Measurements from ENCODE around the gene PCGF1.

GRCh38 chr2:74515981-74516633 is 8.6 kb upstream of the PCGF1 start:
- TF ChIP-seq CTCF (IDR thresholded peaks at IDR 0.05; ENCODE audit: low read depth, low read length, missing input control): no peak
- TF ChIP-seq ATF3 (IDR thresholded peaks at IDR 0.05): no peak
- TF ChIP-seq JUND (IDR thresholded peaks at IDR 0.05): no peak
